Omental fat pad (tissue), 4 donors: ENCODE results near the gene PRKCE. TPM values are rescaled to one million over a fixed set of nuclear protein-coding genes. Genes with fewer than 3 reads are reported as not detected.

Source experiments
- ATAC-seq: fragments of 150-250 bp; one replicate; pipeline ENCODE4 v1.9.1; 2016; ENCODE audit warnings: mild to moderate bottlenecking, moderate library complexity; ENCODE audit not compliant: low FRiP score
- DNase-seq: peaks from one replicate; pipeline ENCODE4 v3.0.0-alpha.2; 2019; ENCODE audit warnings: low spot score
- CTCF ChIP-seq, 3 donors: fragments of 450-650 bp; IDR thresholded peaks; one replicate each; pipeline ENCODE4 v1.5.1; 2016 to 2017; ENCODE audit warnings: antibody characterized with exemption in 3 of 3, mild to moderate bottlenecking in 3 of 3, moderate library complexity in 2 of 3
- total RNA-seq, 4 donors: library from RNA; depleted of rRNA; stranded (reverse); fragments of >200 nt; gene quantifications; one replicate each; pipeline ENCODE4 v1.1.0, GENCODE V29; 2016

Gene PRKCE
- total RNA-seq, 4 donors from 2014 or later = 8.8 to 24.3 (median 14.0) TPM

- DNase-seq (no peak), ATAC-seq (no peak)
- TF ChIP-seq CTCF (IDR thresholded peaks at IDR 0.05) = no peak
Measured at GRCh38 chr2:46015671-46016070, 364.2 kb downstream of the PRKCE start.

DNA sequence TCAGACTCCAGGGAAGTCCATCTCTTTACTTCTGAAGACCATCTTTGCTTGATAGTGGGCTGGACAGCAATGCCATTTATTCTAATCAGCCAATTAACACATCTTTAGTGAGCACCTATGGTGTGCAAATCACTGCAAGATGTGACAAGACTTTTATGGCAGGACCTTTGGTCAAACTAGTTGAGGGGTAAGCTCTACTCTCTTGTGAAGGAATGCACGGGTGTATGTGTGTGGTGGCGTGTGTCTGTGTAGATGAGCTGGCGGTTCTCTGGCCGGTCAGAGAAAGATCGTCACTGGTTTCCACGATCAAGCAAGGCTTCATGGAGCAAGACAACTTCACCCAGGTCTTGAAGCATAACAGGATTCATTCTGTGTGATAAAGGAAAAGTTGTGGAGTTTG is 364.6 kb downstream of the PRKCE start:
- ATAC-seq (no peak), DNase-seq (no peak)

DNA sequence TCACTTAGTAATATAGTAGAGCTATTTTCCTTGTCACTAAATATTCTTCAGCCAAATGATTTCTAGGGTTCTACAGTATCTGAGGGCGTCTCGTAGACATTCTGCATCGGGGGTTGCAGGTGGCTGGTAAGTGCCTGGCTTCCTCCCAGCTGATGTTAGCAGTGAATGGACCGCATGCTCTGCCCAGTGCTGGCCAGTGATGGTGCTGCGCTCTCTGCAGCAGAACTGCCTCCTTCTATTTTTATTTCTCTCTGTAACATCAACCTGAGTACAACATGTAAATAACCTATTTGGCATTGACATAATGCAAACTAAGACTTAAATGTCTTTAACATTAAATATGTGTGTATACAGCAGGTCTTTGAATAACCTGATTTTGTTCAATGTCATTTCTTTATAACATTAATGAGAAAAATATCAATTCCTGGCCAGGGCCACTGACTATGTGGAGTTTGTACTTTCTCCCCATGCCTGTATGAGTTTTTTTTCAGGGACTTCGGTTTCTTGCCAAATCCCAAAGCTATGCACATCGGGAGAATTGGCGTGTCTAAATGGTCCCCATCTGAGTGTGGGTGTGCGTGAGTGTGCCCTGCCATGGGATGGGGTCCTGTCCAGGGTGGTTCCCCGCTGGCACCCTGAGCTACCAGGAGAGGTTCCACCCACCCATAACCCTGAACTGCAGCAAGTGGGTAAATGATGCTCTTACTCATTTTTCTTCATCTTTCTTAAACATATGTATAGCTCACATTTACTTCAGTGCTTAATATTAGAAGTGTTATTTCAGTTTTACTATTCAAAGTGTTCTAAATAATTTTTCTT is 367.5 kb downstream of the PRKCE start:
- ATAC-seq (no peak), DNase-seq (no peak)
- TF ChIP-seq CTCF (IDR thresholded peaks at IDR 0.05) = no peak

More for the DNA sequence above, 364.6 kb downstream of the PRKCE start:
- TF ChIP-seq CTCF (IDR thresholded peaks at IDR 0.05) = no peak

GRCh38 chr2:46020416-46020815 is 368.9 kb downstream of the PRKCE start:
- ATAC-seq (no peak), DNase-seq (no peak)
- TF ChIP-seq CTCF (IDR thresholded peaks at IDR 0.05) = no peak

- no peak for TF ChIP-seq CTCF (IDR thresholded peaks at IDR 0.05)
- no peak for DNase-seq
- ATAC-seq = no peak
Measured at GRCh38 chr2:46023165-46023854, 371.8 kb downstream of the PRKCE start.

GRCh38 chr2:46024146-46024779 is 372.8 kb downstream of the PRKCE start:
- no peak for TF ChIP-seq CTCF (IDR thresholded peaks at IDR 0.05)
- DNase-seq = no peak
- no peak for ATAC-seq
